SKM-1 treated with dmso at 0.1 percent for 144 hours (cell line): Measurements from ENCODE around the gene CYP27C1.

Experiments used
- DNase-seq: peaks from one replicate; lab custom pipeline; 2025; ENCODE audit not compliant: unreplicated experiment; lab: John Stamatoyannopoulos, UW

Gene CYP27C1

DNA sequence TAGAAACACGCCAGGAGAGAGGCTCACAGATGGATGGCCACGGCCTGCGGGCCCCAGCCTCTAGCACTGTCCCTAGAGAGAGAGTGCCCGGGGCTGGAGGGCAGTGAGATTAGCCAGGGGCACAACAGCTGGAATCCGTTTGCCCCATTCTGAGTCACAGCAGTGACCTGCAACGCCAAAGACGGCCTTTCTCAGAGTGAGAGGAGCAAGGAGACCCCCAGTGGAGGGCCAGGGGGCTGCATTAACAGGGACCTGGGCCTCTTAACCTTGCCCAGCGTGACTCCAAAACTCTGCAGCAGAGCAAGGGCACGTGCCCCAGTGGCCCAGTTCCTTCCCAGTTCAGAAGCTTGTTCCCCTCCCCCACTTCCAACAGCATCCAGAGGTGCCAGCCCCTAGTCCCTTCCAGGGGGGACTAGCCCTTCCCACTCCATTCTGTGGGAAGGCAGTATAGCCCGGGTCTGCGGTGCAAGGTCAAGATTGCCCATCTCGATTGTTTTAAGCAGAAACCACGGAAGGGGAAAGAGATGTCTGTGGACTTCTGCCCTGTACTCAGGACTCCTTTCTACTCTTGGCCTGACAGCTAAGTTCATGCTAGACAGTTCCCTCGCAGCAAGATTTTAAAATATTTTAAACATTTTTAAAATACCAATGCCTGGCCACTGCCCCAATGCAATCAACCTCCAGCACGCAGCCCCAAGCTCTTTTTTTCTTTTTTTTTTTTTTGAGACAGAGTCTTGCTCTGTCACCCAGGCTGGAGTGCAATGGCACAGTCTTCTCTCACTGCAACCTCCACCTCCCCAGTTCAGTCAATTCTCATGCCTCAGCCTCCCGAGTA lies 62.2 kb downstream of the CYP27C1 start:
- DNase-seq: no peak

DNA sequence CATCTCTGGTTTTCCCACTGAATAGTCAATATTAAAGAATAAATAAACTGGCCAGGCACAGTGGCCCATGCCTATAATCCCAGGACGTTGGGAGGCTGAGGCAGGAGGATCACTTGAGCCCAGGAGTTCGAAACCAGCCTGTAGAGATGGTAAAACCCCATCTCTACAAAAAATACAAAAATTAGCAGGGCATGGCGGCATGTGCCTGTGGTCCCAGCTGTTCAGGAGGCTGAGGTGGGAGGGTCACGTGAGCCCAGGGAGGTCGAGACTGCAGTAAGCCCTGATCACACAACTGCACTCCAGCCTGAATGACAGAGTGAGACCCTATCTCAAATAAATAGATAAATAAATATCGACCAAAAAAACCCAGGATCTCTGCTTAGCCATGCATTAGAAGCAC lies 63.0 kb downstream of the CYP27C1 start:
- no peak for DNase-seq

DNA sequence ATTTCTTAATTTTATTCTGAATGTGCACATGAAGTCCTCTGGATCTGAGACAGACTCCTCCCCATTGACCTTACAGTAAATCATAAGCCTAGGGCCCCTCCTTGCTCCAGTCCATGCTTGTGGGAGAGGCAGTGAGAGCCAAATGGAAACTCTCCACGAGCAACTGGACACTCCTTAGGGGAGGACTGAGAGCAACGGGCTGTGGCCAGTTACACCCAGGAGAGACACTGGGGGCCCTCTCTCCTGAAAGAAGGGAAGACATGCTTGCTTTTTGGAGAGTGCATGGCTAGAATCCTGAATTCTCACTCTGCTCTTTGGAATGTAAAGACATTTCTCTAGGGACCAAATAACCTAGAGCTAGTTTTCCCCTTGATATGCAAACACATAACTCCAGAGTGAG lies 64.2 kb downstream of the CYP27C1 start:
- DNase-seq: no peak

DNA sequence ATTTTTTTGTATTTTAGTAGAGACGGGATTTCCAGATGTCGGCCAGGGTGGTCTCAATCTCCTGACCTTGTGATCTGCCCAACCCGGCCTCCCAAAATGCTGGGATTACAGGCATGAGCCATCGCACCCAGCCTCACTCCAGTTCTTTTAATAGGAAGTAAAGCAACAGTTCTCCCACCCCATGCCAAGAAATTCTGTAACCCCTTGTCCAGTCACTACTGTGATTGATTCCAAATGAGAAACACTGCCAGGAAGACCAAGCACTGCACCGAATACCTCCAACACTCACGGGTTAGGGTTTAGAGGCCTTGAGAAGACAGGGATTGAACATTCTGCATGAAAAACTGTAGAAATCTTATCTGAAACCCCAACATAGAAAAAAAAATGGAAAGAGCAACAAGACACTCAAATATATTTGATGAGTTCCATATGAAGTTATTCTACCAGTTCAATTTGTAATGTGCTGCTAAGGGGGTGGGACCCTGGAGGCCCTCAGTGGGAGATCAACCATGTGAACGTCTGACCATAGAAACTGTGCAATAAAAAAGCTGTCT lies 65.0 kb downstream of the CYP27C1 start:
- no peak for DNase-seq

DNA sequence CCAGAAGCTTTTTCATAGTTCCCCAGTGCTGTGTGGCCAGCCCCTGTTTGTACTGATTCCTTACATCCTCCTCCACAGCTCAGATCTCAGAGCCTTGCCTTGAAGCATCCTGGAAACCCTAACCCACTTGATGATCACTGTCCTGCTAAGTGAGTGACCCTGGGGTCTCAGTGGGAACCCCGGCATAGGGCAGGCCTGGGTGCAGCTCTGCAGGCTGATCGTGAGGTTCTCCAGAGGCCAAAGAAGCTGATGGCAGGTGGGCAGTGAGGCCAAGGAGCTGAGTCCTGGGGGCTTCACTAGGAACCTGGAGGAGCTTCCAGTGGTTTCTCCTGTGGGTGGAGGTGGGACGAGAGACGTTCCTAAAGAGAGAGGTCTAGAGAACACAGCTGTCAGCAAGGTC lies 65.7 kb downstream of the CYP27C1 start:
- no peak for DNase-seq

DNA sequence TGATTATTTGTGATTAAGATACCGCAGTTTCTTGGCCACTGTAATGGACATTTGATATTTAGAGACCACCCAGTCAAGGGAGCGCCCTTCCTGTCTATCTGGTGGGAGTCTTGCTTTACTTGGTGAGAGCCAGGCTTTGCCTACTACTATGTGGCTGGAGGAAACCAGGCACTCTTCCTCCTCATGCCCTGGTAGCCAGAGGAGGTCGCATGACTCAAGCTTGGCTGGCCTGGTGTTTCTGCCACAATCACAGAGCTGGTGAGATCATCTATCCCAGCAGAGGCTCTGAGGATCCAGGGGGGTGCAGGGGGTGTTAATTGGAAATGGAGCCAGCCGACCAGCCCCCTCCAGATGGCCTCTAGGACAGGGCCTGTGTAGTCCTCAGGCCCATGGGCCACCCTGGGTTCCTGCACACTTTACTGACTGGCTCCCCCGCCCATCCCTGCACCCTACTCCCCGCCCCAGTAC lies 66.4 kb downstream of the CYP27C1 start:
- no peak for DNase-seq

DNA sequence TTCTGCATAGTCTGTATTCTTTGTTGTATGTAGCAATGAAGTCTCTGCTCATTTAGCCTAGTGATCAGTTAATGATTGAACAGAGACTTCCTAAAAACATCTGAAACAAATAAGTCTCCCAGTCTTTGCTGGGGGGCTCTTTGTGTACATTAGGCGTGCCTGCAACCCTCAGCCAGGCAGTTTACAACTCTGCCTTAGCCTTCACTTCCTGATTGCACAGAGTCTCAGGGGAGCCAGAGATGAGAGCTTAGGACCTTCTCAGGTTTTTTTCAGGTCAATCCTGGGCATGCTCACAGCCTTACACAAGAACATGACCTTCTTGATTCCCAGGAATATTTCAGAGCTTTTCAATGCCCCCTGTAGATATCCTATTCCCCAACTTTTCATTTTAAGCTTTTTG lies 69.1 kb downstream of the CYP27C1 start:
- no peak for DNase-seq

DNA sequence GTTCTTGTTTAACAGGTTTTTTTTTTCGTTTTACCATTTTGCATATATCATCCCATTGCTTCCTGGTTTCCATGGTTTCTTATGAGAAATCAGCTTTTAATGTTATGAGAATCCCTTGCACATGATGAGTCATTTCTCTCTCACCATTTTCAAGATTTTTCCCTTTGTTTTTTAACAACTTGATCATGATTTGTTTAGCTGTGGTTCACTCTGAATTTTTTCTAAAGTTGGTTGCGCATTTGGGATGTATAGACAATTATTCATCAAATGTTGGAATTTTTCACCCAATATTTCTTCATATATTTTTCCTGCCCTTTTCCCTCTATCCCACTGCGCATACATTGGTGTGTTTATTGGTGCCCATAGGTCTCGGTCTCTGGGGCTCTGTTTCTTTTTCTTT lies 70.7 kb downstream of the CYP27C1 start:
- no peak for DNase-seq

DNA sequence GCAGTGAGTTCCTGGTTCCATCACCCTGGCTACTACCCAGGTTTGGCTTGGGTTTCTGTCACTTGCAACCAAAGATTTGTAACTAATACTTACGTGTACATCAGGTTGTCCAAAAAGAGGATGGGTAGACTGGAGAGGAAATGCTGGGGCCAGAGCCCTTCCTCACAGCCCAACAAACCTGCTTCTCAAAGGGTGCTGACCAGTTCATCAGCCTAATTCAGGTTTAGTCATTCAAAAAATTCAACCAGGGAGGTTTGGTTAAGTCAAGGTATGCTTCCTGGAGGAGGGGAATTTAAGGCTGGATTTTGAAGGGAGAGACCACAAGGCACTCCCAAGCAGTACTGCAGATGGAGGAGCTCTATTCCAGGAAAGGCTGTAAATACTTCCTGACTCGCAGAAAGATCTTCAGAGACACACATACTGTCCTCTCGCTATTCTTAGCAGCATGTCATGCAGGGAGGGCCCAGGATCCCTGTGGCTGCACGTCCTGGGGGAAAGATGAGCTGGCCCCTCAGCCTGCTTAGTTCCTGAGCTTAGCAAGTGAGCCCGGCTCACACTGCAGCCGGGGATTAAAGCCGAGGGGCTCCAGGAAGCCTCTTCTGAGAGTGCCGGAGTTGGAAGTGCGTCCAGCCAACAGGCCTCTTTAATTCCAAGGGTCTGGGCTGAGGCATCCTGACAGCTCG lies 73.1 kb downstream of the CYP27C1 start:
- no peak for DNase-seq

DNA sequence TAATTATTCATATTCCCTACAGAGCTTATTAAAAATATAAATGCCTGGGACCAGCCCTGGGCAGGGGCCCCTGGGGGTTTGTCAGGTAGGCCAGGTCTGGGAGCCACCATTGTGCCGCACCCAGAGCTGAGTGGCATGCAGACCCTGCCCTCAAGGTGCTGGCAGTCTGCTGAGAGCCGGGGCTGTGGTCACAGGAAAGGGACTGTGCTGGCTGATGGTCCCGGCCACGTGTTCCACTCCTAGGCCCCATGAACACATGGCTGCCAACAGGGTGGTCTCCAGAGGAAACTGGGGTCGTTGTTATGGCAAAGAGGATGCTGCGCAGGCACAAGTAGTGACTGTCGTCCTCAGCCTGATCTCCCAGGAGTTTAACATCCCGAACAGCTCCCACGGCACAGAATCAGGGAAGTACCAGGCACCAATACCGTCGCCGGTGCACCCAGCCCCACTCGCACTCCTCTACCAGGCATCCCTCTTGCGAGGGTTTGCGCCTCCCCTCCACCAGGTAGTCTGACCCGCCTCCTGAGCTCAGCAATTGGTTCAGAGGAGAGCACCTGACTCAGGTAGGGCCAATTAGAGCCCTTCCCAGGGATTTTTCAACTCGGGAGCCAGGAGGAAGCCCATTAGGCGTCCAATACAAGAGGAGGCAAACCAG lies 73.9 kb downstream of the CYP27C1 start:
- no peak for DNase-seq

DNA sequence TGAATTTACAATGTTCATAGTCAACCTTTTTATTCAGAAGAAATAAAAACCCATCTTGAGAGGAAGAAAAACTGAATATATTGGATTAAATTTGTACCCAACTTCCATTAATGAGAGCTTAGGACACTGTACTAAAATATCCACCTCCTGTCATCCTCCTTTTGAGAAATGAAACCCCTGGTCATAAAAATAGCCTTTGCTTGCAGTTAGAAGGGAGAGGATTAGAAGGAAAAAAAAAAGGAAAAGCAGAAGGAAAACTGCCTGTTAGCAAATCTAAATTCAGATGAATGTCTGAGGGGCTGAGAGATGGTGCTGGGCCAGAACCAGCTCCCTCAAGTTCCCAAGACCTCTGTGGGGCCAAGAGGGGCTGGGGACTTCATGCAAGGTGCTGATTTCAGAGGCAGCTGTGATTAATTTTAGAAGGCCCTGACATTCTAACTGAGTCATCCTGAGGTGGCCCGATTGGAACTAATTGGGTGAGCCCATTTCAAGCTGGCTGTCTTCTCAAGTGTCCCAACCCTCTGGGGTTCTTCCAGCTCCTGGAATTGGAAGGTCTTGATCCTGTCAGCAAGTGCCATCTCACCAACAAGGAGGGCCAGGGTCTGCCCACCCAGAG lies 74.7 kb downstream of the CYP27C1 start:
- no peak for DNase-seq

DNA sequence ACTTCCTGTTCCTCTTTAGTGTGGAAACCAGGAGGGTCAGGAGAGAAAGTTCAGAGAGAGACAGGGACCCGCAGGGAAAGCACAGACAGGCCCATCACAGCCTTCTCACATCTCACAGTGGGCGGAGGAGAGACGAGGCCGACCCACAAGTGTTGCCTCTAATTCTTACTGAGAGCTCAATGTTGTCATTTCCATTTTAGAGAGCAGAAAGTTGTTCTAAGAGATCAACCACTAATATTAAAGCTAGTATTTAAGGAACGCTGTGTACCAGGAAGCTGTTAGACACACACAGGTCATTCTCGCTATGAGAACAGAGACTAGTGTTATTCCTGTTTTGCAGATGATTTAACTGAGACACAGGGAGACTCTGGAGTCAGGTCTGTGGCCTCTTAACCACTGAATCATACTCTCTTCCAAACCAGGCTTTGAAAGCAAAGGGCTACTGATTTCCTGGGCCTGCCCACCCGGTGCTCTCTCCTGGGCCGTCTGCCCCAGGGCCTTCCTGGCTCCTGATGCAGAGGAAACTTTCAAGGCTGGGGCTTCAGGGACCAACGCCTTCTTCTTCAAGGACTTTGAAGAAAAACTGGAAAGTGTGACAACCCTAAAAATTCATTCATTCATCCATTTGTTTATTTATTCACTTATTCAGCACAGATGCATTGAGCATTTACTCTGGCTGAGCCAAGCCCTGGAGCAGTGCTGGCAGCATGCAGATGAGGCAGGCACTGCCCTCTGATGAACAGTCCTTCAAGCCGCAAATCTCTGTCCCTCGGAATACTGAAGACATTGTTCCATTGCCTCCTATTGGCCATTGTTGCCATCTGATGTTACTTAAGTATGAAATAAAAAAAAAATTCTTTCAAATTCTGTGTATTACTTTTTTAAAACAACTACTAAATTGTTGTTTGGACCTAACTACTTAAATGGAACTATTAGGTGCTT lies 76.0 kb downstream of the CYP27C1 start:
- DNase-seq: no peak

DNA sequence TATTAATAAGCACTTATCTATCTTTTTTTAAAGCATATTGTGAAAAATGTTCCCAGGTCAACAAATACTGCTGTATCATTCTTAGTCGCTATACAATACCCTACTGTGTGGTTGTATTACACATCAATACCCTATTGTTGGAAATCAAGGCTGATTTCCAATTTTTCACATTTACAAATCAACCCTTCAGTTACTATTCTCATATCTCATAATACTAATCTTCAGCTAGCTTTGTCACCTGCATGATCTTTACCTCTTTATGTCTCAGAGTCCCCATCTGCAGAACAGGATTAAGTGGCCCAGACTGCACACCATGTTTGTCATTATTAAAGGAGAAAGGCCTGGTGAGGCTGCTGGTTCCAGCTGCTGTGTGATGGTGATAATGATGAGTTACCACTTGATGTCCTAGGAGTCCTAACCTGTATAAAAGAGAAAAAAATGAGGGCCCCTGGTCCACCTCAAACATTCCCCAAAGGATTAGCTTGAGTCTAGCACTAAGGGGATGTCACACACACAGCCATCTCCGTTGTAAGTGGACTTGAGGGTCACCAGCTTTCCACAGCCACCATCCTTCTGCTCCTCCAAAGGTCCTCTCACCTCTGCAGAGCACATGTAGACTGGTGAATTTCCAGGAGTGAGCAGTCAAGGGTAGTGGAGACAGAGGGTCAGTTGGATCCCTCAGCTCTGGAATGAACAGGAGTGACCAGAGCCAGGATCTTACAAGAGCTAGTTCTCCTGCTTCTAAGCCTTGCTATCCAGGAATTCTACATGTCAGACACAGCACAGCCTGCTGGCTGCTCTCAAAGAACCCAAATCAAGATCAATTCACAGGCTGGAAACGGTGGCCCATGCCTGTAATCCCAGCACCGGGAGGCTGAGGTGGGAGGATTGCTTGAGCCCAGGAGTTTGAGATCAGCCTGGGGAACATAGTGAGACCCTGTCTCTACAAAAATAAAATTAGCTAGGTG lies 77.2 kb downstream of the CYP27C1 start:
- no peak for DNase-seq

DNA sequence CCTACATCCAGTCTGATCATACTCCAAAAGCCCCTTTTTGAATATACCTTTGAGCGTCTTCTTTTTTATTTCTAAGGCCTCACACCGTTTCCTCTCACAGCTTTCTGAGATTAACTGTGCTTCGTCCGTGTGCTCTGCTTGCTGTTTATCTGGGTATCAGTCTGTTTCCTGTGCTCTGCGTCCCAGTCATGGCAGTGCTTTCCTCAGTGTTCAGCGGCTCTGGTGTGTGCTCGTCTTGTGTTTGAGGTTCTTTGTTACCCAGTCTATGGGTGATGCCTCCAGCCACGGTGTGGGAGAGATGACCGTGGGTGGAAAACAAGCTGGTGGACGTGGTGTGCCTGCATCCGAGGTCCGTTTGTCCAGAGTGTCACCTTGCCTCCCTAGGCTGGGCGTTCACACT lies 79.6 kb downstream of the CYP27C1 start:
- DNase-seq: no peak

DNA sequence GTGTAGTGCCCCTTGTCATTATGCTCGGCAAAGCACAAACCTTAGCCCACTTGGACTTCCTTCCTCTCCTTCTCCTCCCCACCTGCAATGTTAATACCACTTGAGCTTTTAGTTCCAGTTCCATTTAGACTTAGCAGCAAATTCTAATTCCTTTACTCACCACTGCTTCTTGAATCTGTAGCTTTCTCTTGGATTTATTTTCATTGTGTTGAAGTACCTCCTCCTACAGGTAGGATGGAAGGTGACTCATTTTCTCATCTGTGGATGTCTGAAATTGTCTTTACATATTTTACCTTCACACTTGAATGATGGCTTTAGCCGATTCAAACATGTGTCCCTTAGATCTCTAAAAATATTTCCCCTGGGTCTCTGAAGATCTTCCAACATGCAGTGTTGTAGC lies 80.3 kb downstream of the CYP27C1 start:
- no peak for DNase-seq

DNA sequence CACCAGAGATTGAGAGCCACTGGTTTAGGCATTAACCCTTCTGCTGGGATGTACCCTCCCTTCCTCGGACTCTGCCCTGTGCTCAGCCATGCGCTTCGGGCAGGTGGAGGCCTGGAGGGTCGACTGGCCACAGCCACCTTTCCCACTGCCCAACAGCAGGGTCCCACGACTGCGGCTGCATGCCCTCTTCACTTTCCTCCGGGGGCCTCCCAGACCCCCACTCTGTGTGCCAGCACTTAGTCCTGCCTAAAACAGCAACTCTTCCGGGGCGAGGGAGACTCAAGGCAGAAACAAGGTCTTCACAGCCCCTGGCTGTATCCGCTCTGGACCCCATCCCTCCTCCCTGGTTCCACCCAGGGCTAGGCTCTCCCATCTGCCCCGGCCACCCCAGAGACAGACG lies 81.8 kb downstream of the CYP27C1 start:
- DNase-seq: no peak

DNA sequence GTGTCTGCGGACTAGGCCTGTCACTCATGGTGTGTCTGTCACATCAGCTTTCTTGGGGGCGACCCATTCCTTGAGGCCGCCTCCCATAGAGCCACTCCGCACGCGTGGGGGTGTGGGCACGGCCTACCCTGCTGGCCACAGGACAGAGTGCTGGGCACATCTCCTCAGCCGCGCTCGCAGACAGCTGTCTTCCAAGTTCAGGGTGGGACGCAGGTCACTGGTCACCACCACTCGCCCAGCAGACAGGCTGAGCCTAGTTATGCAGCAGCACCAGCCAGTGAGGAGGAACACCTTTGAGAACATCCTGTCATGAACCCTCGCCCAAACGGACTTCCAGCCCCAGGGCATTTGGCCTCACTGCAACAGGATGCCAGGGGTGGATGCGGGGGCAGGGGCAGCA lies 82.4 kb downstream of the CYP27C1 start:
- no peak for DNase-seq

DNA sequence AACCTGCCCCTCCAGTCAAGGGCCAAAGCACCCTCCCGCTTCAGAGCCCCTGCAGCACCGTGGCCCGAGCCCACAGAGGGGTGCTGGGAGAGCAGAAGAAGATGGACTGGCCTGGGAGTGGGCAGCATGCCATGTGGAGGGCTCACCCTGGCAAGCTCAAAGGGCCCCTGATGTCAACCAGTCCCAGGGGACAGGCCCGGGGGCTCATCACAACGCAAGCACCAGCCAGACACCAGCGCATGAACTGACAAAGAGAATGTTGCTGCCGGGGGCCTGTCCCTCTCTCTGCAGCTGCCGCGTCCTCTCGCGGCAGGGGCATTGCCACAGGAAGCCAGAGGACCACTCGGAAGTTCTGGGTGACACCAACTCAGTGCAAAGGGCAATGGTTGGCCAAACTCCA lies 82.9 kb downstream of the CYP27C1 start:
- DNase-seq: no peak
